B cell (primary cell): ENCODE data around the gene ADGRA1. TPM values are rescaled to one million over a fixed set of nuclear protein-coding genes. Genes with fewer than 3 reads are reported as not detected.

Experiments used
- ATAC-seq: fragments of 200-7000 bp; cut with Tn5 transposase; one replicate; pipeline ENCODE4 v1.10.0; 2021; ENCODE audit warnings: low read depth, mild to moderate bottlenecking, moderate number of reproducible peaks, moderate library complexity
- CTCF ChIA-PET: fragments of 350-600 bp; sonication (Branson Sonifier 250); formaldehyde crosslinking; loops from one replicate; lab custom pipeline; 2021; ENCODE audit warnings: antibody characterized with exemption, inconsistent platforms; lab: Charles Lee
- POLR2A ChIA-PET: fragments of 350-600 bp; sonication (Branson Sonifier 250); formaldehyde crosslinking; loops from one replicate; lab custom pipeline; 2021; ENCODE audit warnings: antibody characterized with exemption; lab: Charles Lee
- DNase-seq: peaks from one replicate; pipeline ENCODE4 v3.0.0; 2013
- H2AFZ ChIP-seq: 2 replicates; pipeline ENCODE4 v1.6.1; 2012; ENCODE audit warnings: mild to moderate bottlenecking, low read depth, low read length; ENCODE audit not compliant: insufficient read depth, poor library complexity, severe bottlenecking
- H3K27ac ChIP-seq, 2 donors: 1 replicate in 1 of 2; 2 replicates in 1 of 2; pipeline ENCODE4 v1.5.1; 2012 to 2013; ENCODE audit warnings: low read length in 2 of 2, mild to moderate bottlenecking in 2 of 2, moderate library complexity in 1 of 2
- H3K27me3 ChIP-seq, 4 experiments: fragments of 200-600 bp in 1 of 4; sonication (generic) in 1 of 4; replicated peaks in 1 of 4; 1 replicate in 2 of 4; 2 replicates in 2 of 4; pipeline versions ENCODE4 v1.6.1 to v1.7.0; 2013 to 2016; ENCODE audit warnings: low read length in 3 of 4, mild to moderate bottlenecking in 2 of 4, mixed read lengths in 1 of 4, moderate library complexity in 1 of 4; ENCODE audit not compliant: insufficient read depth in 4 of 4, control insufficient read depth in 3 of 4; ENCODE audit errors: control extremely low read depth in 1 of 4
- H3K36me3 ChIP-seq, 2 experiments: replicated peaks in 1 of 2; 1 replicate in 1 of 2; 2 replicates in 1 of 2; pipeline versions ENCODE4 v1.6.1 to v1.7.1; 2013; ENCODE audit warnings: low read length in 1 of 2; ENCODE audit not compliant: insufficient read depth in 2 of 2, control insufficient read depth in 1 of 2; ENCODE audit errors: control extremely low read depth in 1 of 2, extremely low read depth in 1 of 2
- H3K4me1 ChIP-seq, 2 donors: fragments of 200-600 bp in 1 of 2; sonication (generic) in 1 of 2; 1 replicate in 1 of 2; 2 replicates in 1 of 2; pipeline versions ENCODE4 v1.5.1 to v1.6.1; 2013 to 2017; ENCODE audit warnings: low read length in 2 of 2; ENCODE audit not compliant: control insufficient read depth in 2 of 2, insufficient read depth in 2 of 2
- H3K4me2 ChIP-seq: replicated peaks from 2 replicates; pipeline ENCODE3; 2012; ENCODE audit warnings: mild to moderate bottlenecking, low read depth, low read length; ENCODE audit not compliant: poor library complexity, severe bottlenecking
- H3K4me3 ChIP-seq, 5 experiments: fragments of 200-600 bp in 1 of 5; sonication (generic) in 1 of 5; 1 replicate in 3 of 5; 2 replicates in 2 of 5; pipeline versions ENCODE4 v1.5.1 to v1.7.0; 2011 to 2016; ENCODE audit warnings: low read length in 4 of 5, mild to moderate bottlenecking in 4 of 5, low read depth in 2 of 5, control low read depth in 1 of 5, moderate library complexity in 1 of 5; ENCODE audit not compliant: insufficient read depth in 1 of 5; ENCODE audit errors: control extremely low read depth in 1 of 5, extremely low read depth in 1 of 5
- H3K79me2 ChIP-seq: fragments of 200-600 bp; sonication (generic); one replicate; pipeline ENCODE4 v1.6.0; 2016; ENCODE audit warnings: low read length; ENCODE audit not compliant: control insufficient read depth, insufficient read depth
- H3K9ac ChIP-seq: fragments of 200-600 bp; sonication (generic); 2 replicates; pipeline ENCODE4 v1.6.1; 2017; ENCODE audit warnings: mild to moderate bottlenecking, low read length, moderate library complexity
- H3K9me3 ChIP-seq, 3 donors: one replicate each; pipeline versions ENCODE4 v1.6.1 to v1.7.1; 2013; ENCODE audit warnings: low read length in 2 of 3; ENCODE audit not compliant: control insufficient read depth in 2 of 3, insufficient read depth in 1 of 3; ENCODE audit errors: control extremely low read depth in 1 of 3
- H4K20me1 ChIP-seq: 2 replicates; pipeline ENCODE4 v1.6.0; 2012; ENCODE audit warnings: mild to moderate bottlenecking, low read length; ENCODE audit not compliant: insufficient read depth, control insufficient read depth, poor library complexity, severe bottlenecking
- H3K27ac Mint-ChIP-seq: one replicate; pipeline ENCODE4 v1.8.0; 2021; ENCODE audit warnings: mixed read lengths
- H3K27me3 Mint-ChIP-seq: one replicate; pipeline ENCODE4 v1.8.0; 2021; ENCODE audit warnings: mixed read lengths
- H3K4me1 Mint-ChIP-seq: one replicate; pipeline ENCODE4 v1.8.0; 2021; ENCODE audit warnings: mixed read lengths
- H3K4me3 Mint-ChIP-seq: one replicate; pipeline ENCODE4 v1.8.0; 2021; ENCODE audit warnings: mixed read lengths
- H3K9me3 Mint-ChIP-seq: one replicate; pipeline ENCODE4 v1.8.0; 2022; ENCODE audit warnings: mixed read lengths; ENCODE audit not compliant: insufficient read depth
- EZH2 ChIP-seq: IDR thresholded peaks from 2 replicates; pipeline ENCODE4 v1.6.1; 2012; ENCODE audit warnings: borderline replicate concordance, low read depth, mild to moderate bottlenecking, moderate library complexity, low read length; ENCODE audit not compliant: insufficient read depth, poor library complexity, severe bottlenecking
- WGBS: methylation state at CpG from one replicate; pipeline ENCODE4 v1.1.5; 2013; ENCODE audit warnings: missing lambda C conversion rate; ENCODE audit not compliant: insufficient coverage; 5-methylcytosine and 5-hydroxymethylcytosine counted together
- intact Hi-C: fragments of 100-400 bp; cut with micrococcal nuclease; formaldehyde crosslinking; loops from one replicate; pipeline ENCODE4 v1.10.0; 2022
- polyA plus RNA-seq: library from polyadenylated mRNA; depleted of rRNA; stranded (reverse); fragments of >200 nt; gene quantifications from 2 replicates; pipeline ENCODE4 v1.2.3, GENCODE V29; 2012
- total RNA-seq, 2 donors: library from RNA; stranded (reverse); fragments of 120-200 nt in 1 of 2; gene quantifications; 1 replicate in 1 of 2; 2 replicates in 1 of 2; pipeline versions ENCODE4 v1.2.3 to v1.2.4, GENCODE V29; 2013 to 2022
- TF ChIP-seq, protein P1 (sequence below): fragments of 200-600 bp; IDR thresholded peaks from one replicate; pipeline ENCODE4 v1.8.0; 2022; ENCODE audit warnings: antibody characterized with exemption, mild to moderate bottlenecking

ADGRA1 gene
- total and polyA plus RNA-seq, 2 donors (not counting 1 experiment from before 2014, with no cell fraction given) = not detected

GRCh38 chr10:133079836-133080682 lies 7.7 kb upstream of the ADGRA1 start:
- DNase-seq (no peak), ATAC-seq (no peak)
- Histone ChIP-seq H2AFZ (no peak overlapping the region), H3K4me2 (no peak overlapping the region), H3K27ac (no peak overlapping the region), H3K4me3 (no peak overlapping the region), H3K79me2 (no peaks in the 10 kb centered on the region), H3K9me3 (peaks cover 0 to 8% (median 0%) of the 10 kb centered on the region in 3 donors), H3K27me3 (no peaks in the 10 kb centered on the region), H3K9ac (no peak overlapping the region), H3K36me3 (no peaks in the 10 kb centered on the region), H3K4me1 (no peaks in the 10 kb centered on the region), H4K20me1 (no peaks in the 10 kb centered on the region)
- H3K27ac Mint-ChIP-seq = no peak overlapping the region
- peaks cover 4% of the 10 kb centered on the region for H3K27me3 Mint-ChIP-seq
- no peaks in the 10 kb centered on the region for H3K4me1 Mint-ChIP-seq
- CTCF ChIA-PET = no interaction called here
- 70% methylated on average over 38 of the region's 39 CpGs for WGBS
- no peak for TF ChIP-seq EZH2
- TF ChIP-seq, protein P1, sequence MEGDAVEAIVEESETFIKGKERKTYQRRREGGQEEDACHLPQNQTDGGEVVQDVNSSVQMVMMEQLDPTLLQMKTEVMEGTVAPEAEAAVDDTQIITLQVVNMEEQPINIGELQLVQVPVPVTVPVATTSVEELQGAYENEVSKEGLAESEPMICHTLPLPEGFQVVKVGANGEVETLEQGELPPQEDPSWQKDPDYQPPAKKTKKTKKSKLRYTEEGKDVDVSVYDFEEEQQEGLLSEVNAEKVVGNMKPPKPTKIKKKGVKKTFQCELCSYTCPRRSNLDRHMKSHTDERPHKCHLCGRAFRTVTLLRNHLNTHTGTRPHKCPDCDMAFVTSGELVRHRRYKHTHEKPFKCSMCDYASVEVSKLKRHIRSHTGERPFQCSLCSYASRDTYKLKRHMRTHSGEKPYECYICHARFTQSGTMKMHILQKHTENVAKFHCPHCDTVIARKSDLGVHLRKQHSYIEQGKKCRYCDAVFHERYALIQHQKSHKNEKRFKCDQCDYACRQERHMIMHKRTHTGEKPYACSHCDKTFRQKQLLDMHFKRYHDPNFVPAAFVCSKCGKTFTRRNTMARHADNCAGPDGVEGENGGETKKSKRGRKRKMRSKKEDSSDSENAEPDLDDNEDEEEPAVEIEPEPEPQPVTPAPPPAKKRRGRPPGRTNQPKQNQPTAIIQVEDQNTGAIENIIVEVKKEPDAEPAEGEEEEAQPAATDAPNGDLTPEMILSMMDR = no peak
- no peak overlapping the region for H3K4me3 Mint-ChIP-seq
- intact Hi-C loops = no loop called here
- no peaks in the 10 kb centered on the region for H3K9me3 Mint-ChIP-seq
- POLR2A ChIA-PET = no interaction called here

DNA sequence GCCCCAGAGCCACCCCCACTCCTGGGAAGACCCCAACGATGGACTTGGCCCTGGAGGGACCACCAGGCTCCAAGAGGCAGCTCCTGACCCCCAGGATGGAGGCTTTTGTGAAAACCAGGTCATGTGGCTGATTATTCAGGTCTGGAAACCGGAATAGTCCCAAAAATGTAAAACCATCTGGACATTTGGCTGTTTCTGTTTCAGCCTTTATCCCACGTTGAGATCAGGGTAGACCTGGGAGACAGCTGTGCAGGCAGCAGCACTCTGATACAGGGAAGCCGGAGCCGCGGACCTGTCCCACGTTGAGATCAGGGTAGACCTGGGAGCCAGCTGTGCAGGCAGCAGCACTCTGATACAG lies 7.1 kb upstream of the ADGRA1 start:
- no peak overlapping the region for H3K27ac Mint-ChIP-seq
- WGBS = 84% methylated on average over 7 of the region's 7 CpGs
- Histone ChIP-seq H3K4me2 (no peak overlapping the region), H3K79me2 (no peaks in the 10 kb centered on the region), H3K27ac (no peak overlapping the region), H3K4me1 (no peaks in the 10 kb centered on the region), H4K20me1 (no peaks in the 10 kb centered on the region), H2AFZ (no peak overlapping the region), H3K9ac (no peak overlapping the region), H3K27me3 (peaks cover 0 to 3% (median 0%) of the 10 kb centered on the region in 4 experiments), H3K9me3 (peaks cover 0 to 8% (median 0%) of the 10 kb centered on the region in 3 donors), H3K4me3 (no peak overlapping the region), H3K36me3 (no peaks in the 10 kb centered on the region)
- H3K27me3 Mint-ChIP-seq = peaks cover 5% of the 10 kb centered on the region
- no peak overlapping the region for H3K4me3 Mint-ChIP-seq
- ChIA-PET CTCF (no interaction called here), POLR2A (no interaction called here)
- intact Hi-C loops = no loop called here
- H3K4me1 Mint-ChIP-seq = no peaks in the 10 kb centered on the region
- DNase-seq (no peak), ATAC-seq (no peak)
- H3K9me3 Mint-ChIP-seq = no peaks in the 10 kb centered on the region
- TF ChIP-seq EZH2 = no peak
- TF ChIP-seq, protein P1 = no peak
